Measurements from ENCODE around the gene DNAI1. TPM values are rescaled to one million over a fixed set of nuclear protein-coding genes. Genes with fewer than 3 reads are reported as not detected.

Gene DNAI1
- total RNA-seq, 1 donor from 2014 or later = 0.52 TPM

- H3K4me3 Mint-ChIP-seq = no peak overlapping the region
These were observed 33.4 kb downstream of the DNAI1 start for GRCh38 chr9:34492051-34492450.

GRCh38 chr9:34493972-34494535, 35.4 kb downstream of the DNAI1 start:
- no peak overlapping the region for H3K9ac ChIP-seq
- no peaks in the 10 kb centered on the region for H3K4me1 ChIP-seq
- H2AFZ ChIP-seq (replicated peaks) = no peak overlapping the region
- Mint-ChIP-seq H3K4me3 (no peak overlapping the region), H3K27me3 (ENCODE audit: insufficient read depth, low read depth) (peaks cover 10% of the 10 kb centered on the region), H3K9me3 (no peaks in the 10 kb centered on the region), H3K4me1 (peaks cover 17% of the 10 kb centered on the region), H3K36me3 (no peaks in the 10 kb centered on the region), H3K27ac (no peak overlapping the region)
- H4K20me1 ChIP-seq (ENCODE audit: low read depth) = peaks cover 20% of the 10 kb centered on the region
- no peaks in the 10 kb centered on the region for H3F3A ChIP-seq (ENCODE audit: low read depth)
- H3K4me2 ChIP-seq = no peak overlapping the region
- peak; percentile 84 for DNase-seq (ENCODE audit: low spot score)
- H3K36me3 ChIP-seq = no peaks in the 10 kb centered on the region
- H3K27me3 ChIP-seq = peaks cover 4% of the 10 kb centered on the region
- no peaks in the 10 kb centered on the region for H3K79me2 ChIP-seq (ENCODE audit: low read depth)
- TF ChIP-seq EZH2 (IDR thresholded peaks at IDR 0.05) = no peak
- TF ChIP-seq EZH2phosphoT487 (IDR thresholded peaks at IDR 0.05) = no peak
- TF ChIP-seq CTCF (IDR thresholded peaks at IDR 0.05) = no peak
- no peak overlapping the region for H3K27ac ChIP-seq
- H3K9me3 ChIP-seq (ENCODE audit: low read depth) = no peaks in the 10 kb centered on the region
- H3K4me3 ChIP-seq = no peak overlapping the region

More at GRCh38 chr9:34492051-34492450, 33.4 kb downstream of the DNAI1 start:
- no peak overlapping the region for H3K4me2 ChIP-seq
- TF ChIP-seq CTCF (IDR thresholded peaks at IDR 0.05) = no peak
- no peak for TF ChIP-seq EZH2phosphoT487 (IDR thresholded peaks at IDR 0.05)
- no peak for TF ChIP-seq EZH2 (IDR thresholded peaks at IDR 0.05)
- no peaks in the 10 kb centered on the region for H3K36me3 Mint-ChIP-seq
- no peaks in the 10 kb centered on the region for H3K9me3 Mint-ChIP-seq
- H3K9me3 ChIP-seq (ENCODE audit: low read depth) = no peaks in the 10 kb centered on the region
- peaks cover 20% of the 10 kb centered on the region for H4K20me1 ChIP-seq (ENCODE audit: low read depth)
- no peak overlapping the region for H2AFZ ChIP-seq (replicated peaks)
- no peak overlapping the region for H3K9ac ChIP-seq
- H3K4me1 ChIP-seq = no peaks in the 10 kb centered on the region
- H3K4me1 Mint-ChIP-seq = peaks cover 5% of the 10 kb centered on the region
- H3K4me3 ChIP-seq = no peak overlapping the region
- no peak for DNase-seq (ENCODE audit: low spot score)
- peaks cover 16% of the 10 kb centered on the region for H3K27me3 ChIP-seq
- no peak overlapping the region for H3K27ac Mint-ChIP-seq
- H3F3A ChIP-seq (ENCODE audit: low read depth) = no peaks in the 10 kb centered on the region
- peaks cover 10% of the 10 kb centered on the region for H3K27me3 Mint-ChIP-seq (ENCODE audit: insufficient read depth, low read depth)
- no peak overlapping the region for H3K27ac ChIP-seq
- H3K36me3 ChIP-seq = no peaks in the 10 kb centered on the region
- no peaks in the 10 kb centered on the region for H3K79me2 ChIP-seq (ENCODE audit: low read depth)

DNA sequence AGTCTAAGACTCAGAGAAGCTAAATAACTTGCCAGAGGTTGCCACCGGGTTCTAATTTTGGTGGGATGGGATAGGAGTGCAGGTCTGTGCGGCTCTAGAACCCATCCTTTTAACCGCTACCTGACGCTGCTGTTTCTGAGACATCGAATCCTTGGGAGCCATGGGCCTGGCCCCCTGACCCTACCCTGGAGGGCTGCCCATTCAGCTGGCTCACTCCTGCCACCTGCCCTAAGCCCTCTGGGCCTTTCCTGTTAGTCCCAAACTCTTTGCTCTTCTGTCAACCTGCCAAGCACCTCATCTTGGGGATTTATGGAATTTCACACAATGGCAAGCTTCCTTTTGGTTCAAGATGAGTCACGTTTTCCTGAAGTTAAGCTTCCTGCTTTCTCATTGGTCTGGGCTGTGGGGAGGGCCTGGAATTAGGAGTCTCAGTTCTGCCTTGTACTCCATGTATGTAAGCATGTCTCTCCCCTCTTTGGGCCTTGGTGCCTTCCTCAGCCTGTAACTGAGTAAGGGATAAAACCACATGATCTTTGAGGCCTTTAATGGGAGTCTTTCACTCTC, 37.6 kb downstream of the DNAI1 start:
- no peak for TF ChIP-seq CTCF (IDR thresholded peaks at IDR 0.05)
- TF ChIP-seq EZH2 (IDR thresholded peaks at IDR 0.05) = no peak
- no peak for TF ChIP-seq EZH2phosphoT487 (IDR thresholded peaks at IDR 0.05)
- no peaks in the 10 kb centered on the region for H3K79me2 ChIP-seq (ENCODE audit: low read depth)
- H3K36me3 ChIP-seq = no peaks in the 10 kb centered on the region
- Mint-ChIP-seq H3K36me3 (no peaks in the 10 kb centered on the region), H3K27me3 (ENCODE audit: insufficient read depth, low read depth) (peaks cover 19% of the 10 kb centered on the region), H3K4me3 (no peak overlapping the region), H3K27ac (no peak overlapping the region), H3K9me3 (no peaks in the 10 kb centered on the region), H3K4me1 (peaks cover 24% of the 10 kb centered on the region)
- DNase-seq (ENCODE audit: low spot score) = no peak
- H3K4me3 ChIP-seq = no peak overlapping the region
- H3K4me2 ChIP-seq = no peak overlapping the region
- H3K4me1 ChIP-seq = no peaks in the 10 kb centered on the region
- no peak overlapping the region for H2AFZ ChIP-seq (replicated peaks)
- H3K27ac ChIP-seq = no peak overlapping the region
- no peak overlapping the region for H3K9ac ChIP-seq
- H3K27me3 ChIP-seq = no peaks in the 10 kb centered on the region
- H4K20me1 ChIP-seq (ENCODE audit: low read depth) = peaks cover 20% of the 10 kb centered on the region
- no peaks in the 10 kb centered on the region for H3K9me3 ChIP-seq (ENCODE audit: low read depth)
- no peaks in the 10 kb centered on the region for H3F3A ChIP-seq (ENCODE audit: low read depth)
